Measurements from ENCODE around the gene STRADB. TPM values are rescaled to one million over a fixed set of nuclear protein-coding genes. Genes with fewer than 3 reads are reported as not detected.

Gene STRADB
- total RNA-seq, 1 experiment from 2014 or later: 24.3 TPM

- CTCF ChIA-PET: no interaction called here
- Histone ChIP-seq H3K9me3 (ENCODE audit: low read depth, low read length, poor library complexity, severe bottlenecking) (peaks cover 8% of the 10 kb centered on the region), H3K4me3 (ENCODE audit: low read depth, low read length, poor library complexity, severe bottlenecking) (no peak overlapping the region), H3K27ac (ENCODE audit: low read depth, low read length, poor library complexity, severe bottlenecking) (no peak overlapping the region), H3K27me3 (replicated peaks; ENCODE audit: insufficient read depth, low read depth, low read length, poor library complexity) (no peaks in the 10 kb centered on the region), H3K36me3 (ENCODE audit: insufficient read depth, low read length, poor library complexity, severe bottlenecking) (peaks cover 7% of the 10 kb centered on the region), H3K4me1 (ENCODE audit: insufficient read depth, low read length, poor library complexity, severe bottlenecking) (no peaks in the 10 kb centered on the region)
- intact Hi-C loops (cut with micrococcal nuclease; ENCODE audit: unreplicated experiment): no loop called here
- no TSS peak for BruUV-seq (replicated peaks)
- DNase-seq (ENCODE audit: low spot score): no peak
- TF ChIP-seq EZH2 (IDR thresholded peaks at IDR 0.05; ENCODE audit: borderline replicate concordance, low read depth, low read length, poor library complexity, severe bottlenecking) (no peak), CTCF (conservative IDR thresholded peaks at IDR 0.05; ENCODE audit: low read depth, low read length) (no peak)
- POLR2A ChIA-PET (ENCODE audit: low non-redundant PET): no interaction called here
These were observed 6.8 kb downstream of the STRADB start for GRCh38 chr2:201458381-201458780.

- Histone ChIP-seq H3K27me3 (replicated peaks; ENCODE audit: insufficient read depth, low read depth, low read length, poor library complexity) (no peaks in the 10 kb centered on the region), H3K9me3 (ENCODE audit: low read depth, low read length, poor library complexity, severe bottlenecking) (peaks cover 8% of the 10 kb centered on the region), H3K27ac (ENCODE audit: low read depth, low read length, poor library complexity, severe bottlenecking) (no peak overlapping the region), H3K4me1 (ENCODE audit: insufficient read depth, low read length, poor library complexity, severe bottlenecking) (no peaks in the 10 kb centered on the region), H3K4me3 (ENCODE audit: low read depth, low read length, poor library complexity, severe bottlenecking) (no peak overlapping the region), H3K36me3 (ENCODE audit: insufficient read depth, low read length, poor library complexity, severe bottlenecking) (peaks cover 7% of the 10 kb centered on the region)
- intact Hi-C loops (cut with micrococcal nuclease; ENCODE audit: unreplicated experiment): no loop called here
- CTCF ChIA-PET: no interaction called here
- POLR2A ChIA-PET (ENCODE audit: low non-redundant PET): no interaction called here
- no peak for TF ChIP-seq EZH2 (IDR thresholded peaks at IDR 0.05; ENCODE audit: borderline replicate concordance, low read depth, low read length, poor library complexity, severe bottlenecking)
- no peak for TF ChIP-seq CTCF (conservative IDR thresholded peaks at IDR 0.05; ENCODE audit: low read depth, low read length)
- no peak for DNase-seq (ENCODE audit: low spot score)
- BruUV-seq (replicated peaks): no TSS peak
These were observed 9.0 kb downstream of the STRADB start for GRCh38 chr2:201460532-201460931.

GRCh38 chr2:201464547-201464946 is 13.0 kb downstream of the STRADB start:
- CTCF ChIA-PET: no interaction called here
- Histone ChIP-seq H3K27ac (ENCODE audit: low read depth, low read length, poor library complexity, severe bottlenecking) (no peak overlapping the region), H3K27me3 (replicated peaks; ENCODE audit: insufficient read depth, low read depth, low read length, poor library complexity) (no peaks in the 10 kb centered on the region), H3K4me3 (ENCODE audit: low read depth, low read length, poor library complexity, severe bottlenecking) (no peak overlapping the region), H3K9me3 (ENCODE audit: low read depth, low read length, poor library complexity, severe bottlenecking) (peaks cover 8% of the 10 kb centered on the region), H3K4me1 (ENCODE audit: insufficient read depth, low read length, poor library complexity, severe bottlenecking) (peaks cover 3% of the 10 kb centered on the region), H3K36me3 (ENCODE audit: insufficient read depth, low read length, poor library complexity, severe bottlenecking) (peaks cover 7% of the 10 kb centered on the region)
- no peak for DNase-seq (ENCODE audit: low spot score)
- POLR2A ChIA-PET (ENCODE audit: low non-redundant PET): no interaction called here
- intact Hi-C loops (cut with micrococcal nuclease; ENCODE audit: unreplicated experiment): no loop called here
- TF ChIP-seq CTCF (conservative IDR thresholded peaks at IDR 0.05; ENCODE audit: low read depth, low read length) (no peak), EZH2 (IDR thresholded peaks at IDR 0.05; ENCODE audit: borderline replicate concordance, low read depth, low read length, poor library complexity, severe bottlenecking) (no peak)
- BruUV-seq (replicated peaks): no TSS peak
